Measurements from ENCODE around the gene IKZF3.

Gene IKZF3

DNA sequence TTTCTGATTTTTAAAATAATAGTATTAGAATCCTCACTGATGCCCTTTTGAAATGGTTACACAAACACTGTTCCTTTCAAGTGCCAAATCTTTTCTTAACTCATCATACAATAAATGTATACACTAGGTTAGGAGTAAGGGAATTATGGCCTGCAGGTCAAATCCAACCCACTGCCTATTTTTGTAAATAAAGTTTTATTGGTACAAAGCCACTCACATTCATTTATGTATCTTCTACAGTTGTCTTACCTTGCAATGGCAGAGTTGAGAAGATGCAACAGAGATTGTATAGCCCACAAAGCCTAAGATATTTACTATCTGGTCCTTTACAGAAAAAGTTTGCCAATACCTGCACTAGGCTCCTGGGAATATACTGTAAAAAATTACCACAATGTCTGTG, 47.8 kb downstream of the IKZF3 start:
- no peak for DNase-seq (ENCODE audit: low read depth, low spot score)

DNA sequence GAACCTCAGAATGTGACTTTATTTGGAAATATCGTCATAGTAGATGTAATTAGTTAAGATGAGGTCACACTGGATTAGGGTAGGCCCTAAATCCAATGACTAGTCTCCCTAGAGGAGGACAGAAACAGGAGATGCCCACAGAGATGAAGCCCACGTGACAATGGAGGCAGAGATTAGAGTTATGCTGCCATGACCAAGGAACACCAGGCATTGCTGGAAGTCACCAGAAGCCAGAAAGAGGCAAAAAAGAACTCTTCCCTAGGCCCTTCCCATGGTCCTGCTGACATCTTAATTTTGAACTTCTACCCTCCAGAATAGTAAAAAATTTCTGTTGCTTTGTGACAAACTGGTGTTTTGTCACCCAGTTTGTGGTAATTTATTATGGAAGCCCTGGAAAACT, 49.6 kb downstream of the IKZF3 start:
- no peak for DNase-seq (ENCODE audit: low read depth, low spot score)

DNA sequence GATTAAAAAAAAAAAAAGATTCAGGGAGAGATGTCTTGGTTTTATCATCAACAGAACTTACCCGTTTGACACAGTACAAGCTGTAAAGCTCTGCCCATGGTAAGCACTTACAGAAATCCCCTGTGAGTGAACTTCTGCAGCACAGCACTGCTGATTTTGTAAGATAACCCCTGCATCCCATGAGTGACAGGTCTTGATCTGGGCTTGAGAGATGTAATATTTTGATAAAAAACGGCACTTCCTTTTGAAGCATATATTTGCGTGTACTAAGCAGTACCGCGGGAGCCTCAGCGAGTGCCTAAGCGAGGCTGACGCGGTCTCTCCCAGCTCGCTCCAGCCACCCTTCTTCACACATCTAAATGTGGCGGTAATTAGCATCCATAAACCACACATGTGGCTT, 50.5 kb downstream of the IKZF3 start:
- DNase-seq (ENCODE audit: low read depth, low spot score): no peak

DNA sequence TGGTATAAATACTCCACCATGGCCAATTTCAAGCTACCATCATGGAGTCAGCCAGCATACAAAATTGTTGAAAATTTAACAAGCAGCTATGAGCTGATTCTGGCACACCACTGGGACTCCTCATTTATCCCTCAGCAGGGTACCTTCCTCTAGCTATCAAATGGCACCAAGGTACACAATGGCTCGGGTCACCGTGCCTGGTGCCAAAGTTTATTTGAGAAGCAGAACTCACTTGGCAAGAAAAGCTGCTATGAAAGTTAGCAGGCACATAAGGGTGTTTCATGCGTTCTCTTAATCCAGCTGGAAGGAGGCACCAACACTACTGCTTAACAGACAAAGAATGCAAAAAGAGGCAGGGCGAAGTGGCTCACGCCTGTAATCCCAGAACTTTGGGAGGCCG, 51.6 kb downstream of the IKZF3 start:
- DNase-seq (ENCODE audit: low read depth, low spot score): no peak

DNA sequence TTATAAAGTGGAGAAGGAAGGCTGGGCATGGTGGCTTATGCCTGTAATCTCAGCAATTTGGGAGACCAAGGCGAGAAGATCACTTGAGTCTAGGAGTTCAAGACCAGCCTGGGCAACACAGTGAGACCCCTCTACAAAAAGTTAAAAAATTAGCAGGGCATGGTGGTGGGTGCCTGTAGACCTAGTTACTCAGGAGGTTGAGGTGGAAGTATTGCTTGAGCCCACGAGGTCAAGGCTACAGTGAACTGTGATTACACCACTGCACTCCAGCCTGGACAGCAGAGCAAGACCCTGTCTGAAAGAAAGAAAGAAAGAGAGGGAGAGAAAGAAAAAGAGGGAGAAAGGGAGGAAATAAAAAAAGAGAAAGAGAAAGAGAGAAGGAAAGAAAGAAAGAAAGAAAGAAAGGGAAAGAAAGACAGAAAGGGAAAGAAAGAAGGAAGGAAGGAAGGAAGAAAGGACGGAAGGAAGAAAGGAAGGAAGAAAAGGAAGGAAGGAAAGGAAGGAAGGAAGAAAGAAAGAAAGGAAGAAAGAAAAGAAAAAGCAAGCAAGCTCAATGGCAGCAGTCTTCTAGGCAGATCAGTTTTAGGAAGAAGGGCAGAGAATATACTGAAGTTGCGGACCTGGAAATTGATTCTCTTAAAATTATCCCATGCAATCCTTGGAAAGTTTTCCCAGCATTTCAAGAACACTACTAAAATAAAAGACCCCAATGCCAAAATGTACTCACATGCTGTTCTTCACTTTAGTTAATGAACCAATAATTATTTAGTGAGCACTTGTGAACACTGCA, 53.0 kb downstream of the IKZF3 start:
- DNase-seq (ENCODE audit: low read depth, low spot score): no peak

DNA sequence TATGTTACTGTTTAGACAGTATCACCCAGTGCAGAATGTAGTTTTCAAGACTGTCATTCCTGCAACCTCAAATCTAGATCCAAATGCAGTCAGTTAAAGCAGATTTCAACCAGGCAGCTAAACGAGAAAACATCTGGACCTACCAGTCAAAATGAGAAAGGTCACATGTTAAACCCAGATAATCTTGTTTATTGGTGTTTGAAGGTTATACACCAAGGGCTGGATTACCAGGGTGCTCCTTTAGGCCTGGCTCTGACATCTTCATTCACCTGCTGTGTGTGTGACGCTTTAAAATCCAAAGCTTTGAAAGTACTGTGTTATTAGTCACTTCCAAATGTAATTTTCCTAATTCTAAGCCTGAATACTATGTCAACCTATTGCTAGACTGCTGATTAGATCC, 54.9 kb downstream of the IKZF3 start:
- DNase-seq (ENCODE audit: low read depth, low spot score): no peak

DNA sequence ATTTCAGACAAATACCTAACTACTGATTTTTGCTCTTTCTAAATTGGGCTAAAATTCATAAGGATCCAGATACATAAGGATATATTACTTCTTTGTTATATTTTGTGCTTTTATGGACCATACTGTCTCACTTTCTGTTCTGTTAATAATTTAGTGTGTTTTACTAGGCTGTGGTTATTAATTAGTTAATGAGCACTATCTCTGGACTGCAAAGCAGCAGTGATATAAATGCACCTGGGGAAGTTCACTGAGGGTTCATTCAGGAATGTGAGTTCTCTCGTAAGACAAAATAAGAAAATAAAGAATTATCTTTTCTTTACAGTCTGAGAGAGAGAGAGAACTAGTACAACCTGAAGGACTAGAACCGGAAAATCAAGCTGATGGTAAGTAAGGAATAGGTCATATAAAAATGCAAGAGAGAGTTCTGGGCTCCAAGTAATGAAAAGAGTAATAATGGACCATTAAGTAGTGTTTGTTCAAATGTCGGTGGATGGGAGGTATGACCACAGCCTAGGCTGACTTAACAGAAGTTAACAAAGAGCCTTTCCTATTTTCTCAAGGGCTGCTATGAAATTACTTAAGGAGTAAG, 55.6 kb downstream of the IKZF3 start:
- DNase-seq (ENCODE audit: low read depth, low spot score): no peak

DNA sequence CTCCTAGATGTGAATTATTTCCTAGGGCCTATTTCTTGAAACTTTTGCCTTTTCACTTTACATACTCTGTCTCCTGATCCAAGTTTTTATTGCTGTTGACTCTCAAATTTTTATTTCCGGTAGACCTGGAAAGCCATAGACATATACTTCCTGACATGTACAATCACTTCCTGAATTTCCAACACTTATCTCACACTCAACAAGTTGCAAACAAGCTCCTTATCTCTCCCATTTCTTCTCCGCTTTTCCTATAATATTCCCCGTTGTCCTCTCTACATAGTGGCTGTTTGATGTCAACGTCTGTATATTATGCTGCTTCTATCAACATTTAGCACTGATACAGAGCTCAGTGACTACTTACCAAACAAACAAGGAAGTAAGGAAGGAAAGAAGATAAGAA, 59.3 kb downstream of the IKZF3 start:
- DNase-seq (ENCODE audit: low read depth, low spot score): no peak

DNA sequence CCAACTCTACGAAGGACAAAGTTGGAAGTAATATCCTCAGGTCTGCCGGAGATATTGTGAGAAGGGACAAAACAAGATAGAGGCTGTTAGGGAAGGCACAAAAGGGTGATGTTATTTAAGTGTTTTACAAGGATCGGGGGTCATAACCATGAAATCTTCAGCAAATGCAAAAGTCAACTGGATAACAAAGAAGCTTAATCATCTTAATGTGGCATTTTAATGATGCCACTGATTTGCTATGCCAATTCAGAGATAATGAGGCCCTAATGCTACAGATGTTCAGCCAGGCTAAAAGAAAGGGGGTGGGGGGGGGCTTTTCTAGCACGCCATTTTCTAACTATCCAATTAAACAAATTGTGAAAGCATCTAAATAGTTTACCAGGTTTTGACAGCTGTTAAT, 63.1 kb downstream of the IKZF3 start:
- DNase-seq (ENCODE audit: low read depth, low spot score): no peak

DNA sequence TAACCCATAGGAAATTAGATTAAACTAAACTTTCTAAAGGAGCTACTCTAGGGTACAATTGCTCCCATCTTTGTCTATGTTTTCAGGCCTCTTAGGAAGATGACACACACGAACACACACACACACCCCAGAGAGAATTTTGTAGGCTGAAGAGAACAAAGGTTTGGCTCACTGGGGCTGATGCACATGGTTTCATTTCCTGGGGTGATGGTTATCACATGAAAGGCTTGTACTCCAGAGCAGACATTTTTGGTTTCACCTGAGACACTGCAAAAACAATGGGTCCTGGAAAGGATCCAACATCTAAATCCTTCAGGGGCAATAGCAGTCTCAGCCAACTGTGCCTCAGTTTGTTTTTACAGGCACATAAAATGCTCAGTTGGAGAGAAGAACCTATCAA, 63.6 kb downstream of the IKZF3 start:
- DNase-seq (ENCODE audit: low read depth, low spot score): no peak

DNA sequence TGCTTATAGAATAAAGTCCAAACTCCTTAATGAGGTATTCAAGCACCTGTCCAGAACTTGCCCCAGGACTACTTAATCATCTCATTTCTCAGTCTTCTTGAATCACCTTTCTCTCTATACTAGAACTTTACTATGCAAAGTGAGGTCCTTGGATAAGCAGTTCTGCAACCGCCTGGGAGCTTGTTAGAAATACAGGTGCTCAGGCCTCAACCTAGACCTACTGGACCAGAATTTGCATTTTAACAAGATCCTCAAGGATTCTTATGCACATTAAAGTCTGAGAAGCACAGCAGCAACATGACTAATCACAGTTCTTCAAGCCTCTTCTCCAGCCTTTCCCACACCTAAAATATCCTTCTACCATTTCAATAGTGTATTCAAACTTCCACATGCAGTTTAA, 64.7 kb downstream of the IKZF3 start:
- no peak for DNase-seq (ENCODE audit: low read depth, low spot score)

DNA sequence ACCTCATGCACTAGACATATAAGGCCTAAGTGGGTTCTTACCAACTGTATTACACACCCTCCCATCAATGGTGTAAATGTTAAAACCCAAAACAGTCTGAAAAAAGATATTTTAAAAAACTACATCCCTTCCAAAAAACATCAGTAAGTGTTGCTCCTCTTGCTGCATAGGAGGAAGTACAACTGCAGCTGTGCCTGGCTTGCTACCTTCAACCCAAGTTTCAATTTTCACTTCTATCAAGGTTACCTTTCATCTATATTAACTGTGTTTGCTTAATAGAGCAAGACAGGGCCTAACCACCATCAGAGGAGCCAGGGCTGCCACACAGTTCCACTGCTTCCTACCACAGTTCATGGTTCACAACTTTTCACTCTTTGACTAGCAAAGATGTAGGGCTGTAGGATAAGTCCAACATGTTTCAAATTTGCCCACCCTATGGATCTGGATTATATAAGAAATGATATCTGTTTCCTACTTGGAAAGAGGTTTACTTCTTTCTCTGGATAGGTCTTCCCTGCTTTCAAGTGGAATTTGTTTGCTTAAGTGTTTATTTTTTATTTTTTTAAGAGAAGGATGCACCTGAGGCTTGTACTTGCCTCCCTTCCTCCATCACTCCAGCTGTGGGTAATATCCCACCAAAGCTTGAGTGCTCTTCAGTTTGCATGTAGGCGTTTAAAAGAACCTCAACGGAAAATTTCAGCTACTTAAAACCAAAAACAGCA, 69.7 kb downstream of the IKZF3 start:
- no peak for DNase-seq (ENCODE audit: low read depth, low spot score)

DNA sequence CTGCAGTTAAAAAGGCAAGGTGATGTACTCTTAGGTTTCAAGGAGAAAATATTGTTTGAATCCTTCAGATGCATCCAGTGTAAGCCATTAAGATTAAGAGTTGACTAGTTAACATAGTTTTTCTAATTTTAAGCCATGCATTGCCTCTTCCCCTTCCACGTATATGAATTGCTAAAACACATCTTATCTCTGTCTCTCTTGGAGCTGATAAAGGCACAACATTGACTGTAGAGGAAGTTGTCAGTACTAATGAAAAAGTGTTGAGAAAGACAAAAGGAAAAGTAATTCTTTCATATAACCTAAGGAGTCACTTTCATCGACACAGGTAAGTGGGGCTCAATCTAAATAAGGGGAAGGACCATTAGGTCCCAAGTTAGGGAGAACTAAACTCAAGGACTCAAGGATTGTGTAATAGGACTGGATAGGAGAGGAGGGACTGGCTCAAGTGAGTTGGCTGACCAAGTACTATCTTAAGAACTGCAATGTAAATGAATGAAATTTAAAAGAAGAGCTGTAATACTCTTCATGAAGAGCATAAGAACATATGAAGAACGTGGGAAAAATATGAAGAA, 70.7 kb downstream of the IKZF3 start:
- no peak for DNase-seq (ENCODE audit: low read depth, low spot score)

DNA sequence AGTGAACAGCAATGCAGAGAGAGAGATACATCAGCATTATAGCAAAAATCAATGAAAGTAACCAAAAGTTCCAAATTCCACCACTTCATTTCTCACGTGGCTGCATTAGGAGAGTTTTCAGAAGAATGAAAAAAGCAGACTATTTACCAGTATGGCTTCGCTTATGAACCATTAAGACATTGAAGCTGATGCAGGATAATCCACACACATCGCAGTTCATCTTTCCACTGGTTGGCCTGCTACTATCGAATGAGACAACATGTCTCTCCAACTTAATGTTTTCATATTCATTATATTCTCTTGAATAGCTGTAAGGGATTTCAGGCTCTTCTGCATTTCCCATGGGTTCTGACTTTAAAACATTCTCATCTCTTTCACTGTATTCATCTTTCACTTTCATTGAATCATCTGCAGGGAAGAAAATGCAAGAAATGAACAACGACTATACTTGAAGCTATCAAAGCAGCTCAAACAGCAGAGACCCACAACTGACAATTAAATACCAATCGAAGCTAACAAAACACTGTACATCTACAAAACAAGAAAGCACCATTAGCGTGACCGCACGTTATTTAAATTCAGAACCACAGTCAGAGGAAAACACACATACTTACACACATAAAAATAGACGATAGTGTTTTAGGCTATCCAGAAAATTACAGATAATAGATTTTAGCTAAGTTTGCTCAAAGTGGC, 71.4 kb downstream of the IKZF3 start:
- DNase-seq (ENCODE audit: low read depth, low spot score): no peak

DNA sequence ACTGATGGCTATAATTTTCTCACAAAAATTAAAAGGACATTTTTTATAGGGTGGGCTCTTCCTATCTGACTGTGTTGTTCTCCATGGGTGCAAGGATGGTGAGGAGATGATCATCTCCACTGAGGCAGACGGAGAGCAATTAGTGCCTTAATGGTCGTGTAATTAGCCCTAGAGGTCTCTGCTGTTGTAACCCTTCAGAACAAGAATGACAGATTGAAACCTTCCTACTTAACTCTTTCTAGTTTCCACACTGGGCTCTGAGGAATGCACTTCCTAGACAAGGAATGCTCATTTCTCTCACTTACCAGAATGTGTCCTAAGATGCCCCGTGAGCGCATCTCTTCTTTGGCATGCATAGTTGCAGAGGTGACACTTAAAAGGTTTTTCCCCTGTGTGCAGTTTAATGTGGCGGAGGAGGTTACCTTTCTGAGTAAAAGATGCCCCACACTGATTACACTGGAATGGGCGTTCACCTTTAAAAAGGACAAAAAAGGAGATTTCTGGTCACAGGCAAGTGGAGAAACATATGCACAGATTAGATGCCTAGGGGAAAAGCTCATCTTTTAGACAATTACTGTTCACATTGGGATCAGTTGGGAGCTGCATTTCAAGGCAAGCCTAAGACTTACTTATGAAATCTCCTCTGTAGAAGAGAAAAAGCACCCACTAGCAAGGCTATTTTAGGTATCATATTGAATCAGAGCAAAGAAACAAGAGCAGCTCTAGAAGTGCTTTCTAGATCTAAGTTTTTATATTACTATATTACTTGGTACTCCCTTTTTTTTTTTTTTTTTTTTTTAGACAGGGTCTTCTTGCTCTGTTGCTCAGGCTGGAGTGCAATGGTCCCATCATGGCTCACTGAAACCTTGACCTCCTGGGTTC, 72.8 kb downstream of the IKZF3 start:
- DNase-seq (ENCODE audit: low read depth, low spot score): no peak

DNA sequence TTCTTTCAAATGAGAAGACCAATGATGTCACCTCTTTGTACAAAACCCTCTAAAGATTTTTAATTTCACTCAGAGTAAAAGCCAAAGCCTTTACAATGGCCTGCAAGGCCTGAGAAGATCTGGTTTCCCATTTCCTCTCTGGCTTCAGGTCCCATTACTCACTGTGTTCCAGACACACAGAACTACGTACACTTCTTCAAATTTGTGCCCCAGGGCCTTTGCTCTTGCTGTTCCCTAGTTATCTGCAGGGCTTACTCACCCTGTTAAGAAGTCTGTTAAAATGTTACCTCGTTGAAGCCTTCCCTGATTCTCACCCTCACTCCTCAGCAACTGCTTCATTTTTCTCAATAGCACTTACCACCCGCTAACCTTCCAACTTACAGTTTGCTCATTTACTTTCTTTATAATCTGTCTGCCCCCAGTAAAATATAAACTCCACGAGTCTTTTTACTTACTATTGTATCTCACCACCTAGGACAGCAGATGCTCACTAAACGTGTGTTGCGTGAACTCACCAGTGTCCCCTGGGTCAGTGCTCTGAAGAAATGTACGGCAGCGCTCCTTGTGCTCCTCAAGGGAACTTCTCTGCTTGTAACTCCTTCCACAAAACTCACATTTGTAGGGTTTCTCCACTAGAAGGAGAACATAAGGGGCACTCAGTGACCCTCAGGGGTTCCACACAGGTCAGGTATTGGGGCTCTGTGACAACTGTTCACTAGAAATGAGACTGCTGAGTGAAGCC, 76.2 kb downstream of the IKZF3 start:
- DNase-seq (ENCODE audit: low read depth, low spot score): no peak

DNA sequence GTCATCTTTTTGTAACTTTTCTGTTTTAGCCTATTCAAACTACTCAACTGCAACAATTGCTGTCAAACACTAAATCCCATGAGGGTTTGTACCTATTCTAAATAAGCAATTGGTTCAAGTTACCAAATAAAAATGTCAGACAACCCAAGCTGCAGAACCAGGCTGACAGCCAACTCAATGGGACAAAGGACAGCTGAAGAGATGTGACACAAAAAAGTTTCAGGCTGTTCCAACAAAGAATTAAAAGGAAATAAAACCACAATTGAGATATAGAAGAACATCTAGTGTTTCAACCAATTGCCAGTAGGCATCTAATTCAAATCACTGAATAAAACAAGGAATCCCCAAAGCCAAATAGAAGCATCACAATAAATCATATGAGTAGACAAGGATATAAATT, 77.1 kb downstream of the IKZF3 start:
- no peak for DNase-seq (ENCODE audit: low read depth, low spot score)

DNA sequence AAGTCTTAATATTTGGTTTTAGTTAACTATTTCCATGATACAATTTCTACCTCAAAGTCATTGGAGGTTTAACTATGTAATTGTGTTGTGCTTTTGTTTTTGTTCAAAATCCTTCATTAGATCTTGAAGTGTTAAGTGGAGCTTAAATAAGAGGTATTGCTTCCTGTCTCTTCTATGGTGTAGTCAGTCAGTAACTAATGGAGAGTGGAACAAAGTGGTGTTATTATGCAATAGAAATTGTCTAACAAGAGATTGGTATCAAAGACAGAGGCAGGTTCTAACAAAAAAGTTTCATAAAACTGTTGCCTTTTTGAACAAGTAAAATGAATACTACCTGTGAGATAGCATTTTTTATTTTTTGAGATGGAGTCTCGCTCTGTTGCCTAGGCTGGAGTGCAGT, 81.1 kb downstream of the IKZF3 start:
- no peak for DNase-seq (ENCODE audit: low read depth, low spot score)

DNA sequence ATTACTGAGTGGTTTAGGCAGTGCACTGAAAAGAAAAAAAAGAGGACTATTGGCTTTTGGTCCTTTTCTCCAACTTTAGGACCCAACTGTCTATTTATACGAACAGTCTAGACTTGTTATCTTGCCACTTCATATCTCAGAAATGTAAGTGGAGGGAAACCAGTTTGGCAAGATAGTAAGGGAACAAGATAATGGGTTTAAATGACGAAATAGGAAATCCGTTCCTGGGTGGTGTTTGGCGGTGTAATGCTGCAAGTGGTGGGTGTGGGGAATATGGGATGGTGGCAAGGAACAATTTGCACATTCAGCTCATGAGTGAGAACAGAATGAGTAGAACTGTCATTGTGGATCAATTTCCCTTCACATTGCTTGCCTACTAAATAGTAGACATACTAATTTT, 81.6 kb downstream of the IKZF3 start:
- DNase-seq (ENCODE audit: low read depth, low spot score): no peak

DNA sequence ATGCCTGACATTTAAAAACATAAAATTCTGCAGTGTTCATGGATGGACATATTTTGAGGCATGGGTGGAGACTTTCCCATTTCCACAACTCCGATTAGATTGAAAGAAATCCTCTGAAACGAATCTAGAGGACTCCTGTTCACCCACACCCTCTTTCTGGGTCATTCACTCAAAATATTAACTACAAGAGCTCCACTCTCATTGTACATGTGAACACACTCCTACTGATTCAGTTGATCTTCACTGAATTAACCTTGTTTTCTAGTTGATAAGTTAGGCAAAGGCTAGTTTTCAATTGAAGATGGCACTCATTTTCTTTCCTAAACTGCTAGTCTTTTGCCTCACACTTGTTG, 82.3 kb downstream of the IKZF3 start:
- DNase-seq (ENCODE audit: low read depth, low spot score): no peak

Measured in brain pericyte (primary cell).